ENCODE results near the gene VPS25. TPM values are rescaled to one million over a fixed set of nuclear protein-coding genes. Genes with fewer than 3 reads are reported as not detected.
"Not testable (repeated sequence)": the region's sequence is repeated elsewhere in the genome, so short reads cannot be mapped to it uniquely, and the experiment has no call there.

The VPS25 gene
- total RNA-seq, 2 donors from 2014 or later, result 114 to 126 TPM

- no peak for TF ChIP-seq CTCF (conservative IDR thresholded peaks at IDR 0.05)
- Histone ChIP-seq H3K36me3 (ENCODE audit: control insufficient read depth, insufficient read depth, low read length) (no peaks in the 10 kb centered on the region), H3K27ac (ENCODE audit: low read depth, low read length) (no peak overlapping the region), H3K9ac (ENCODE audit: extremely low read depth, low read length, poor library complexity, severe bottlenecking) (no peak overlapping the region), H3K27me3 (ENCODE audit: control insufficient read depth, insufficient read depth, low read length, poor library complexity, severe bottlenecking) (peaks cover 13% of the 10 kb centered on the region), H3K4me3 (ENCODE audit: low read length) (no peak overlapping the region), H3K9me3 (ENCODE audit: control insufficient read depth, low read length) (no peaks in the 10 kb centered on the region), H3K4me1 (ENCODE audit: control insufficient read depth, insufficient read depth, low read length) (peaks cover 4% of the 10 kb centered on the region)
- H3K4me1 Mint-ChIP-seq, result peaks cover 7% of the 10 kb centered on the region
- no peak for DNase-seq
- no peak overlapping the region for H3K27ac Mint-ChIP-seq
- no peaks in the 10 kb centered on the region for H3K9me3 Mint-ChIP-seq
- H3K4me3 Mint-ChIP-seq, result no peak overlapping the region
- H3K27me3 Mint-ChIP-seq (ENCODE audit: insufficient read depth), result peaks cover 21% of the 10 kb centered on the region
- no peaks in the 10 kb centered on the region for H3K36me3 Mint-ChIP-seq (ENCODE audit: low read depth)
Observed at GRCh38 chr17:42767512-42767911, 5.7 kb upstream of the VPS25 start.

- H3K4me1 Mint-ChIP-seq; H3K27ac ChIP-seq (ENCODE audit: low read depth, low read length); H3K9me3 Mint-ChIP-seq; H3K27ac Mint-ChIP-seq; H3K36me3 ChIP-seq (ENCODE audit: control insufficient read depth, insufficient read depth, low read length); H3K9ac ChIP-seq (ENCODE audit: extremely low read depth, low read length, poor library complexity, severe bottlenecking); DNase-seq; H3K36me3 Mint-ChIP-seq (ENCODE audit: low read depth); H3K9me3 ChIP-seq (ENCODE audit: control insufficient read depth, low read length); H3K4me1 ChIP-seq (ENCODE audit: control insufficient read depth, insufficient read depth, low read length); H3K4me3 ChIP-seq (ENCODE audit: low read length); H3K27me3 ChIP-seq (ENCODE audit: control insufficient read depth, insufficient read depth, low read length, poor library complexity, severe bottlenecking); H3K4me3 Mint-ChIP-seq: not testable (repeated sequence)
- WGBS, 2 experiments (ENCODE audit: insufficient coverage in 1 of 2, insufficient read length in 1 of 2), result 89 to 92% methylated on average over 7 to 9 of the region's 9 CpGs
- H3K27me3 Mint-ChIP-seq (ENCODE audit: insufficient read depth), result peaks cover 16% of the 10 kb centered on the region
Observed at GRCh38 chr17:42768006-42768405, 5.2 kb upstream of the VPS25 start.

- not testable (repeated sequence) for H3K4me1 Mint-ChIP-seq; H3K4me3 ChIP-seq (ENCODE audit: low read length); H3K36me3 ChIP-seq (ENCODE audit: control insufficient read depth, insufficient read depth, low read length); H3K9ac ChIP-seq (ENCODE audit: extremely low read depth, low read length, poor library complexity, severe bottlenecking); H3K27ac ChIP-seq (ENCODE audit: low read depth, low read length); H3K4me3 Mint-ChIP-seq; H3K9me3 Mint-ChIP-seq; DNase-seq; H3K36me3 Mint-ChIP-seq (ENCODE audit: low read depth); H3K27ac Mint-ChIP-seq; H3K4me1 ChIP-seq (ENCODE audit: control insufficient read depth, insufficient read depth, low read length); H3K27me3 ChIP-seq (ENCODE audit: control insufficient read depth, insufficient read depth, low read length, poor library complexity, severe bottlenecking); H3K9me3 ChIP-seq (ENCODE audit: control insufficient read depth, low read length)
- 87 to 88% methylated on average over 8 to 10 of the region's 10 CpGs for WGBS, 2 experiments (ENCODE audit: insufficient coverage in 1 of 2, insufficient read length in 1 of 2)
- peaks cover 16% of the 10 kb centered on the region for H3K27me3 Mint-ChIP-seq (ENCODE audit: insufficient read depth)
Observed at GRCh38 chr17:42769964-42770363, 3.3 kb upstream of the VPS25 start.

- H3K36me3 ChIP-seq (ENCODE audit: control insufficient read depth, insufficient read depth, low read length), result peaks cover 23% of the 10 kb centered on the region
- H3K27me3 ChIP-seq (ENCODE audit: control insufficient read depth, insufficient read depth, low read length, poor library complexity, severe bottlenecking), result peaks cover 4% of the 10 kb centered on the region
- H3K4me1 Mint-ChIP-seq, result peaks cover 7% of the 10 kb centered on the region
- H3K4me3 Mint-ChIP-seq, result peak overlapping the region; percentile 97
- DNase-seq, result no peak
- H3K27me3 Mint-ChIP-seq (ENCODE audit: insufficient read depth), result peaks cover 8% of the 10 kb centered on the region
- peak overlapping the region; percentile 94 for H3K27ac Mint-ChIP-seq
- no peak for TF ChIP-seq CTCF (conservative IDR thresholded peaks at IDR 0.05)
- no peaks in the 10 kb centered on the region for H3K9me3 ChIP-seq (ENCODE audit: control insufficient read depth, low read length)
- H3K9me3 Mint-ChIP-seq, result no peaks in the 10 kb centered on the region
- WGBS, 2 experiments (ENCODE audit: insufficient coverage in 1 of 2, insufficient read length in 1 of 2), result 21 to 29% methylated on average over 3 of the region's 3 CpGs
- H3K4me1 ChIP-seq (ENCODE audit: control insufficient read depth, insufficient read depth, low read length), result no peaks in the 10 kb centered on the region
- peak overlapping the region; percentile 66 for H3K9ac ChIP-seq (ENCODE audit: extremely low read depth, low read length, poor library complexity, severe bottlenecking)
- H3K36me3 Mint-ChIP-seq (ENCODE audit: low read depth), result peaks cover 22% of the 10 kb centered on the region
- peak overlapping the region; percentile 95 for H3K4me3 ChIP-seq (ENCODE audit: low read length)
- H3K27ac ChIP-seq (ENCODE audit: low read depth, low read length), result no peak overlapping the region
Observed at GRCh38 chr17:42772945-42773289, 332 bp upstream of the VPS25 start.
